Activated T-helper 1 cell treated with anti-CD3 and anti-CD28 coated beads, Interleukin-12 subunit alpha, Interleukin-12 subunit beta, Interleukin-2, Interleukin-4 antibody, amounts not matched to agents 30 ng/mL and 10 ng/mL and 1 ng/mL, durations not matched to agents 14 hours and 24 hours and 36 hours (primary cell): ENCODE results near the gene RIN2. TPM values are rescaled to one million over a fixed set of nuclear protein-coding genes. Genes with fewer than 3 reads are reported as not detected.

ENCODE experiments used
- DNase-seq: peaks from one replicate; pipeline ENCODE4 v3.0.0; 2021; ENCODE audit warnings: low spot score
- H3K27ac Mint-ChIP-seq: one replicate; pipeline ENCODE4 v1.8.0; 2021; ENCODE audit warnings: mild to moderate bottlenecking, mixed read lengths
- H3K27me3 Mint-ChIP-seq: one replicate; pipeline ENCODE4 v1.8.0; 2022; ENCODE audit warnings: mild to moderate bottlenecking, moderate library complexity, mixed read lengths; ENCODE audit not compliant: insufficient read depth
- H3K36me3 Mint-ChIP-seq: one replicate; pipeline ENCODE4 v1.8.0; 2021; ENCODE audit warnings: low read depth, mixed read lengths
- H3K4me1 Mint-ChIP-seq: one replicate; pipeline ENCODE4 v1.8.0; 2021; ENCODE audit warnings: low read depth, mixed read lengths
- H3K4me3 Mint-ChIP-seq: one replicate; pipeline ENCODE4 v1.8.0; 2021; ENCODE audit warnings: mild to moderate bottlenecking, moderate library complexity, mixed read lengths
- H3K9me3 Mint-ChIP-seq: one replicate; pipeline ENCODE4 v1.8.0; 2021; ENCODE audit warnings: mixed read lengths
- intact Hi-C: fragments of 100-400 bp; cut with micrococcal nuclease; formaldehyde crosslinking; loops from one replicate; pipeline ENCODE4 v1.15.1; 2024
- total RNA-seq: library from RNA; stranded (reverse); gene quantifications from 2 replicates; pipeline ENCODE4 v1.2.3, GENCODE V29; 2022

RIN2 gene
- total RNA-seq: not detected in 2 replicates

- no peaks in the 10 kb centered on the region for H3K4me1 Mint-ChIP-seq
- peak within 1 kb of the TSS; percentile 39 for H3K4me3 Mint-ChIP-seq
- H3K9me3 Mint-ChIP-seq: no peaks in the 10 kb centered on the region
- H3K36me3 Mint-ChIP-seq: no peaks in the 10 kb centered on the region
- DNase-seq: no peak
- intact Hi-C loops: no loop called here
- no peak within 1 kb of the TSS for H3K27ac Mint-ChIP-seq
- peaks cover 28% of the 10 kb centered on the region for H3K27me3 Mint-ChIP-seq
Observed at GRCh38 chr20:19758133-19758500, at the start of gene RIN2. RIN2 (plus strand) TSS chr20:19758258; CDS start chr20:19889602, 131,344 bp downstream.

- no peaks in the 10 kb centered on the region for H3K4me1 Mint-ChIP-seq
- no peak for DNase-seq
- peaks cover 6% of the 10 kb centered on the region for H3K9me3 Mint-ChIP-seq
- H3K4me3 Mint-ChIP-seq: no peak overlapping the region
- H3K27me3 Mint-ChIP-seq: no peaks in the 10 kb centered on the region
- H3K27ac Mint-ChIP-seq: no peak overlapping the region
- intact Hi-C loops: no loop called here
- H3K36me3 Mint-ChIP-seq: no peaks in the 10 kb centered on the region
Observed at GRCh38 chr20:19709635-19710335, 48.3 kb upstream of the RIN2 start.

- H3K27ac Mint-ChIP-seq: no peak overlapping the region
- no peaks in the 10 kb centered on the region for H3K4me1 Mint-ChIP-seq
- no peaks in the 10 kb centered on the region for H3K36me3 Mint-ChIP-seq
- no peak overlapping the region for H3K4me3 Mint-ChIP-seq
- no peak for DNase-seq
- peaks cover 6% of the 10 kb centered on the region for H3K9me3 Mint-ChIP-seq
- no peaks in the 10 kb centered on the region for H3K27me3 Mint-ChIP-seq
- intact Hi-C loops: no loop called here
Observed at GRCh38 chr20:19710336-19711120, 47.5 kb upstream of the RIN2 start.

- intact Hi-C loops: no loop called here
Observed at GRCh38 chr20:19711126-19711525, 46.9 kb upstream of the RIN2 start.

DNA sequence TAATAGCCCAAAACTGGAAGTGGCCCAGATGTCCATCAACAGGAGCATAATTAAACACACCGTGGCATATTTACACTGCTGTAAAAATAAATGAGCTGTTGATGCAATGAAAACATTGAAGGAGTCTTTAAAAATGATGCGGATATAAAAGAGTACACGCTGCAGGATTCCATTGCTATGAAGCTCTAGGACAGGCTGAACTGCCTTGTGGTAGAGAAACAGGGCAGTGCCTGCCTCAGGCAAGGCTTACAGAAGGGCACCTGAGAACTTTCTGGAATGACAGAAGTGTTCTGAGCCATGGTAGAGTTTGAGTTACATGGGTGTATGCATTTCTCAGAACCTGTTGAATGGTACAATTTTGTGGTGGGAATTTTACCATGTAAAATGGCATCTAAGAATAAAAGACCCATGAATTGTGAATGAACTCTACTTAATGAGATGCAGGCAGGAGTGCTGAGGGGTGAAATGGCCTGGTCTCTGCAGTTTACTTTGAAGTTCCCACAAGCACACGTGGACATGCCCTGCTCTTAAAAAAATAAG is 45.3 kb upstream of the RIN2 start:
- intact Hi-C loops: no loop called here
- Mint-ChIP-seq H3K27ac (no peak overlapping the region), H3K9me3 (peaks cover 8% of the 10 kb centered on the region), H3K4me3 (no peak overlapping the region), H3K36me3 (no peaks in the 10 kb centered on the region), H3K27me3 (no peaks in the 10 kb centered on the region), H3K4me1 (no peaks in the 10 kb centered on the region)
- DNase-seq: no peak

More at GRCh38 chr20:19711126-19711525, 46.9 kb upstream of the RIN2 start:
- Mint-ChIP-seq H3K36me3 (no peaks in the 10 kb centered on the region), H3K27me3 (no peaks in the 10 kb centered on the region), H3K9me3 (peaks cover 6% of the 10 kb centered on the region), H3K4me3 (no peak overlapping the region), H3K27ac (no peak overlapping the region), H3K4me1 (no peaks in the 10 kb centered on the region)
- no peak for DNase-seq

DNA sequence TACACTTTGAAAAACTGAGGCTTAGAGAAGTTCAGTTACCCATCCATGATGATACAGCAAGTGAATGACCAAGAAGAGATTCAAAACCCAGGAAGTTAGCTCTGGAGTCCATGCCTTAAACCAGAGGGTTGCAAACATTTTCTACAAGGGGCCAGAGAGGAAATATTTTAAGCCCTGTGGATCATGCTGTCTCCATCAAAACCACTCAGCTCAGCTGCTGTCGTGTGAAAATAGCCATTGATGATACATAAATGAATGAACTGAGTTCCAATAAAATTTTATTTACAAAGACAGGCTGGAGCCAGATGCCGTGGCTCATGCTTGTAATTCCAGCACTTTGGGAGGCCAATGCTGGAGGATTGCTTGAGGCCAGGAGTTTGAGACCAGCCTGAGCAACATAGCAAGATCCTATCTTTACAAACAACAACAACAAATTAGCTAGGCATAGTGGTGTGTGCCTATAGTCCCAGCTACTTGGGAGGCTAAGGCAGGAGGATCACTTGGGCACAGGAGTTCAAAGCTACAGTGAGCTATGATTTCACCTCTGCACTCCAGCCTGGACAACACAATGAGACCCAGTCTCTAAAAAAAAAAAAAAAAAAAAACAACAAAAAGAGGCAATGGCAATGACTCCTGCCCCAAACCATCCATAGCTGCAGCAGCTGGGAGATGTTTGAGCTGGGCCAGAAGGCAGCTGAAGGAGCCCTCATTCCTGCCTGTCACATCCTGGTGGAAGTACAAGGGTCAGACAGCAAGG is 44.1 kb upstream of the RIN2 start:
- Mint-ChIP-seq H3K9me3 (peaks cover 8% of the 10 kb centered on the region), H3K27me3 (no peaks in the 10 kb centered on the region)
- intact Hi-C loops: no loop called here

GRCh38 chr20:19714579-19714840 is 43.5 kb upstream of the RIN2 start:
- no peak overlapping the region for H3K27ac Mint-ChIP-seq
- H3K36me3 Mint-ChIP-seq: no peaks in the 10 kb centered on the region
- no peak overlapping the region for H3K4me3 Mint-ChIP-seq
- H3K4me1 Mint-ChIP-seq: no peaks in the 10 kb centered on the region
- intact Hi-C loops: no loop called here
- H3K9me3 Mint-ChIP-seq: peaks cover 8% of the 10 kb centered on the region
- DNase-seq: no peak
- H3K27me3 Mint-ChIP-seq: no peaks in the 10 kb centered on the region

More for the DNA sequence above, 44.1 kb upstream of the RIN2 start:
- no peak overlapping the region for H3K4me3 Mint-ChIP-seq
- no peak for DNase-seq
- no peaks in the 10 kb centered on the region for H3K36me3 Mint-ChIP-seq
- H3K27ac Mint-ChIP-seq: no peak overlapping the region
- no peaks in the 10 kb centered on the region for H3K4me1 Mint-ChIP-seq

GRCh38 chr20:19715986-19716385 is 42.1 kb upstream of the RIN2 start:
- no peak for DNase-seq
- Mint-ChIP-seq H3K36me3 (no peaks in the 10 kb centered on the region), H3K4me1 (no peaks in the 10 kb centered on the region), H3K27me3 (no peaks in the 10 kb centered on the region), H3K27ac (no peak overlapping the region), H3K9me3 (peaks cover 6% of the 10 kb centered on the region), H3K4me3 (no peak overlapping the region)
- intact Hi-C loops: no loop called here

DNA sequence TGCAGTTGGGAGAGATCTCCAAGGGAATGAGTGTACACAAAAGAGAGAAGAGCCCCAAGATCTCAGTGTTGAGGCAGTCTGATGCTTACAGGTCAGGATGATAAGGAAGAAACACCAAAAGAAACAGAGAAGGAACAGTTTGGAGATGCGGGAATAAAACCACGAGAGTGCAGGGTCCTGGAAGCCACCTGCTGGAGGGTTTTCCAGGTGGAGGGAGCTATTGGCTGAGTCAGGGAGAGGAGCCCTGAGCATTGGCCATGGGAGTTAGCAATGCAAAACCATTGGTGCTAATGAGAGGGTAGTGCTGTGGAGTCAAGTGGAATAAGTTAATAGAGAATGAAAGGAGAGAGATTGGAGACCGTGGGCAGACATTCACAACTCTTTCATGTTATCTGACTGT is 39.2 kb upstream of the RIN2 start:
- H3K36me3 Mint-ChIP-seq: no peaks in the 10 kb centered on the region

DNA sequence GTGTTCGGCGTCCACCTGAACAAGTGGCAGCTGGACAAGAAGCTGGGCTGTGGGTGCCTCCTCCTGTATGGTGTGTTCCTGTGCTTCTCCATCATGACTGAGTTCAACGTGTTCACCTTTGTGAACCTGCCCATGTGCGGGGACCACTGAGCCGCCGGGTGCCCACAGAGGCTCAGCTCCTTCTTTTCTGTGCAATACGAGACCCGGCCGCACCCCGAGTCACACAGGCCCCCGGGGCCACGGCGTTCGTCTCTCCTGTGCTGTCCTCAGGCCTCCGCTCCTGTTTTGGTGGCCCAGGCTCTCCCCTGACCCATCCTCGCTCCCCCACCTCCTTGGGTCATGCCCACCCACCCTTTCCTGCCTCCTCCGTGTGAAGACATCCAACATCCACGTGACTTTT is 37.1 kb upstream of the RIN2 start:
- Mint-ChIP-seq H3K4me3 (no peak overlapping the region), H3K27me3 (no peaks in the 10 kb centered on the region), H3K36me3 (no peaks in the 10 kb centered on the region), H3K27ac (no peak overlapping the region), H3K9me3 (peaks cover 3% of the 10 kb centered on the region), H3K4me1 (no peaks in the 10 kb centered on the region)
- intact Hi-C loops: no loop called here
- no peak for DNase-seq

More for the DNA sequence above, 39.2 kb upstream of the RIN2 start:
- DNase-seq: no peak
- H3K27me3 Mint-ChIP-seq: no peaks in the 10 kb centered on the region
- intact Hi-C loops: no loop called here
- H3K4me1 Mint-ChIP-seq: no peaks in the 10 kb centered on the region
- no peak overlapping the region for H3K4me3 Mint-ChIP-seq
- no peak overlapping the region for H3K27ac Mint-ChIP-seq
- H3K9me3 Mint-ChIP-seq: peaks cover 3% of the 10 kb centered on the region

- no peaks in the 10 kb centered on the region for H3K36me3 Mint-ChIP-seq
- H3K4me3 Mint-ChIP-seq: no peak overlapping the region
- no peak overlapping the region for H3K27ac Mint-ChIP-seq
- H3K9me3 Mint-ChIP-seq: no peaks in the 10 kb centered on the region
- H3K27me3 Mint-ChIP-seq: no peaks in the 10 kb centered on the region
- H3K4me1 Mint-ChIP-seq: no peaks in the 10 kb centered on the region
- DNase-seq: no peak
- intact Hi-C loops: no loop called here
Observed at GRCh38 chr20:19723051-19723450, 35.0 kb upstream of the RIN2 start.

DNA sequence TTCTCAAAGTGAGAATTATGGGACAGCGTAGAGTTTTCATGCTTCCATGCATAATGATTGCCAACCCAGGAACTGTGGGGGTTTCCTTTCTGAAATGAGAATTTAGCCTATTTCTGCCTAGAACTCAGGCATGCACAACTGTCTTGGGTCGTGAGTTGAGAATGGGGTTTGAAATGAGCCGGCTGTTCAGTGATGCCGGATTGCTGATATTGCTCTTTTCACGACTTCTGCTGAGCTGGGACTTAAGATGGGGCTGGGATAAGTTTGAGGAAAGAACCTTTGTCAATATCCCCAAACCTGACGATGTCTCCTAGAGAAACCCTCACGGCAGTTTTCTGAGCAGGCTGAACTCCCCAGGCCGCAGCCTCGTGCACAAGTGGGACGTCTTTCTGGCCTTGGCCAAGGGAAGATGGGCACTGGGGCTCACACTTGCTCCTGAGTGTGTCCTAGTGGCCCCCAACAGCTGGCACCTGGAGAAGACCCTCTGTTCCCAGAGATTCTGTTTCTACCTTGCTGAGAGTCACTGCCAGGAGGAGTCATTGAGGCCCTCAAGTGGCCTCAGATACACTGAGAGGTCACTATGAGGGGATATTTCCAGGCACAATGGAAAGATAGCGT is 34.1 kb upstream of the RIN2 start:
- DNase-seq: no peak
- Mint-ChIP-seq H3K27ac (no peak overlapping the region), H3K4me1 (no peaks in the 10 kb centered on the region), H3K27me3 (no peaks in the 10 kb centered on the region), H3K36me3 (no peaks in the 10 kb centered on the region), H3K4me3 (no peak overlapping the region), H3K9me3 (no peaks in the 10 kb centered on the region)
- intact Hi-C loops: no loop called here
